ENCODE data around the gene NPR1.

GRCh38 chr1:153661111-153661708, 17.3 kb upstream of the NPR1 start:
- no peak for TF ChIP-seq CTCF (IDR thresholded peaks at IDR 0.05; ENCODE audit: low read depth, low read length, poor library complexity, severe bottlenecking)
- no peak for TF ChIP-seq EZH2phosphoT487 (IDR thresholded peaks at IDR 0.05; ENCODE audit: borderline replicate concordance, low read length)
